HepG2 (cell line): ENCODE results near the gene BABAM1. TPM values are rescaled to one million over a fixed set of nuclear protein-coding genes. Genes with fewer than 3 reads are reported as not detected.

Experiments used
- ARID3A ChIP-seq: IDR thresholded peaks from 2 replicates; pipeline ENCODE4 v1.6.1; 2012; ENCODE audit warnings: low read depth, low read length, improper control_type of control experiment
- BRD4 ChIP-seq: sonication (generic); formaldehyde crosslinking; IDR thresholded peaks from 2 replicates; pipeline ENCODE4 v1.4.0; 2020; ENCODE audit warnings: missing genetic modification reagents
- ERF ChIP-seq: IDR thresholded peaks from 2 replicates; pipeline ENCODE4 v1.6.1; 2018; ENCODE audit warnings: missing biosample characterization, missing genetic modification reagents
- IKZF1 ChIP-seq: fragments of 450-650 bp; IDR thresholded peaks from 2 replicates; pipeline ENCODE4 v1.7.1; 2016
- KAT7 ChIP-seq: IDR thresholded peaks from 2 replicates; pipeline ENCODE4 v1.6.1; 2018; ENCODE audit warnings: borderline replicate concordance, missing compliant biosample characterization
- NFE2L1 ChIP-seq: sonication (generic); formaldehyde crosslinking; IDR thresholded peaks from 2 replicates; pipeline ENCODE4 v1.4.0; 2020; ENCODE audit warnings: missing genetic modification reagents, mild to moderate bottlenecking, borderline replicate concordance
- NFIC ChIP-seq: IDR thresholded peaks from 2 replicates; pipeline ENCODE4 v1.6.1; 2012; ENCODE audit warnings: mild to moderate bottlenecking, low read length, inconsistent platforms
- NFYB ChIP-seq: sonication (generic); formaldehyde crosslinking; IDR thresholded peaks from 2 replicates; pipeline ENCODE4 v1.4.0; 2020; ENCODE audit warnings: missing genetic modification reagents
- PCBP2 ChIP-seq: fragments of 200-400 bp; formaldehyde crosslinking; optimal IDR thresholded peaks from 2 replicates; pipeline ENCODE3; 2018; ENCODE audit warnings: low read length, low read depth; ENCODE audit not compliant: poor library complexity, severe bottlenecking
- PHF21A ChIP-seq: sonication (generic); formaldehyde crosslinking; IDR thresholded peaks from 2 replicates; pipeline ENCODE4 v1.5.0; 2020; ENCODE audit warnings: mild to moderate bottlenecking, missing genetic modification reagents
- SYNCRIP ChIP-seq: fragments of 200-400 bp; formaldehyde crosslinking; IDR thresholded peaks from 2 replicates; pipeline ENCODE4 v1.6.1; 2018; ENCODE audit warnings: mild to moderate bottlenecking, low read depth, low read length; ENCODE audit not compliant: insufficient read depth
- TCF12 ChIP-seq, 2 experiments: fragments of 450-650 bp in 1 of 2; sonication (generic) in 1 of 2; formaldehyde crosslinking in 1 of 2; IDR thresholded peaks; 2 replicates each; pipeline versions ENCODE4 v1.6.1 to v1.8.0; 2017 to 2022; ENCODE audit warnings: antibody characterized with exemption in 1 of 2, mild to moderate bottlenecking in 1 of 2, missing genetic modification reagents in 1 of 2, moderate library complexity in 1 of 2
- TSC22D2 ChIP-seq: sonication (generic); formaldehyde crosslinking; IDR thresholded peaks from 2 replicates; pipeline ENCODE4 v1.5.1; 2020; ENCODE audit warnings: missing genetic modification reagents, mild to moderate bottlenecking, borderline replicate concordance
- XRCC5 ChIP-seq: fragments of 200-400 bp; formaldehyde crosslinking; optimal IDR thresholded peaks from 2 replicates; pipeline ENCODE3; 2017; ENCODE audit warnings: mild to moderate bottlenecking, low read length
- ZNF335 ChIP-seq: sonication (generic); formaldehyde crosslinking; IDR thresholded peaks from 2 replicates; pipeline ENCODE4 v1.4.0; 2020; ENCODE audit warnings: missing genetic modification reagents
- ZNF607 ChIP-seq: sonication (generic); formaldehyde crosslinking; IDR thresholded peaks from 2 replicates; pipeline ENCODE4 v1.5.1; 2020; ENCODE audit warnings: missing genetic modification reagents, mild to moderate bottlenecking, borderline replicate concordance
- ZNF660 ChIP-seq: sonication (generic); formaldehyde crosslinking; IDR thresholded peaks from 2 replicates; pipeline ENCODE4 v1.5.1; 2020; ENCODE audit warnings: mild to moderate bottlenecking, low read depth, missing genetic modification reagents, borderline replicate concordance
- ZNF703 ChIP-seq: sonication (generic); formaldehyde crosslinking; IDR thresholded peaks from 2 replicates; pipeline ENCODE4 v1.5.1; 2020; ENCODE audit warnings: missing genetic modification reagents, mild to moderate bottlenecking, moderate library complexity, borderline replicate concordance
- ZSCAN29 ChIP-seq: sonication (generic); formaldehyde crosslinking; conservative IDR thresholded peaks from 2 replicates; pipeline ENCODE4 v1.4.0; 2020; ENCODE audit warnings: mild to moderate bottlenecking, missing genetic modification reagents
- polyA plus RNA-seq, 8 experiments: library from polyadenylated mRNA; depleted of rRNA in 3 of 8; stranded (reverse) in 7 of 8; unstranded in 1 of 8; fragments of >200 nt; fragmentation: Illumina TruSeq in 4 of 8; extraction: Trizol in 4 of 8; gene quantifications; 2 replicates each; pipeline versions ENCODE4 v1.2.1 to v1.2.3, GENCODE V29; 2011 to 2016; ENCODE audit warnings: low read depth in 4 of 8, missing spikeins in 1 of 8, mixed read lengths in 1 of 8; ENCODE audit not compliant: insufficient read depth in 1 of 8
- total RNA-seq, 5 experiments: library from RNA; depleted of rRNA; stranded (reverse); fragments of >200 nt; fragmentation: Illumina TruSeq; extraction: Trizol; gene quantifications; 2 replicates each; pipeline ENCODE4 v1.2.3, GENCODE V29; 2016; ENCODE audit warnings: low read depth in 1 of 5
- TF ChIP-seq, protein P1 (sequence below): sonication (generic); formaldehyde crosslinking; IDR thresholded peaks from 2 replicates; pipeline ENCODE4 v1.5.1; 2020; ENCODE audit warnings: missing genetic modification reagents, mild to moderate bottlenecking, borderline replicate concordance
- TF ChIP-seq, protein P2 (sequence below): sonication (generic); formaldehyde crosslinking; IDR thresholded peaks from 2 replicates; pipeline ENCODE4 v1.4.0; 2020; ENCODE audit warnings: missing genetic modification reagents, borderline replicate concordance
- TF ChIP-seq, protein P3 (sequence below): IDR thresholded peaks from 2 replicates; pipeline ENCODE4 v1.6.1; 2016; ENCODE audit warnings: mild to moderate bottlenecking, missing biosample characterization, missing genetic modification reagents

BABAM1 gene
- total and polyA plus RNA-seq, 2 of the 13 experiments (the other 11 are each of a cell fraction or from before 2014, with no cell fraction given), result 70.0 to 82.0 TPM

GRCh38 chr19:17248011-17248776, 19.0 kb upstream of the BABAM1 start (continued):
- TF ChIP-seq ARID3A (no peak), NFE2L1 (no peak), NFIC (peak; percentile 66; the same call in 1 of the 2 replicates), BRD4 (no peak), IKZF1 (no peak), SYNCRIP (no peak), ZNF660 (no peak), ZSCAN29 (peak; percentile 79; the same call in 1 of the 2 replicates), ZNF335 (CRISPR knock-in tag) (no peak), XRCC5 (peak; percentile 43), PHF21A (CRISPR knock-in tag) (peak; percentile 98), PCBP2 (no peak), KAT7 (CRISPR knock-in tag) (0 out of 2 replicates have a peak, but pooled peaks have one; percentile 53), NFYB (CRISPR knock-in tag) (no peak), TCF12 (IDR thresholded peaks at IDR 0.05) (no peak), TCF12 (CRISPR knock-in tag; IDR thresholded peaks at IDR 0.05) (peak; percentile 97), ERF (CRISPR knock-in tag) (peak; percentile 75), TSC22D2 (no peak), ZNF703 (CRISPR knock-in tag) (peak; percentile 98), ZNF607 (peak; percentile 59; the same call in 1 of the 2 replicates)
- TF ChIP-seq, protein P1, sequence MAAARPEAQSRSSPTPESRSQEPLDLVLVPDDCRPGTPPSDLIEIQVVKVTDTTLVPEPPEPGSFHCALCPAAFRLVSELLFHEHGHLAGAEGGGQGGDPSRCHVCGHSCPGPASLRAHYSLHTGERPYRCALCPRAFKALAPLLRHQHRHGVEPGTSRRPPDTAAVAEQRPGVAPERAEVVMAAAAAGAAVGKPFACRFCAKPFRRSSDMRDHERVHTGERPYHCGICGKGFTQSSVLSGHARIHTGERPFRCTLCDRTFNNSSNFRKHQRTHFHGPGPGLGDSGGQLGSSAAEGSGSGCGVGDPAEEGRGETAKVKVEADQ (CRISPR knock-in tag), result peak; percentile 64; the same call in 1 of the 2 replicates
- TF ChIP-seq, protein P2, sequence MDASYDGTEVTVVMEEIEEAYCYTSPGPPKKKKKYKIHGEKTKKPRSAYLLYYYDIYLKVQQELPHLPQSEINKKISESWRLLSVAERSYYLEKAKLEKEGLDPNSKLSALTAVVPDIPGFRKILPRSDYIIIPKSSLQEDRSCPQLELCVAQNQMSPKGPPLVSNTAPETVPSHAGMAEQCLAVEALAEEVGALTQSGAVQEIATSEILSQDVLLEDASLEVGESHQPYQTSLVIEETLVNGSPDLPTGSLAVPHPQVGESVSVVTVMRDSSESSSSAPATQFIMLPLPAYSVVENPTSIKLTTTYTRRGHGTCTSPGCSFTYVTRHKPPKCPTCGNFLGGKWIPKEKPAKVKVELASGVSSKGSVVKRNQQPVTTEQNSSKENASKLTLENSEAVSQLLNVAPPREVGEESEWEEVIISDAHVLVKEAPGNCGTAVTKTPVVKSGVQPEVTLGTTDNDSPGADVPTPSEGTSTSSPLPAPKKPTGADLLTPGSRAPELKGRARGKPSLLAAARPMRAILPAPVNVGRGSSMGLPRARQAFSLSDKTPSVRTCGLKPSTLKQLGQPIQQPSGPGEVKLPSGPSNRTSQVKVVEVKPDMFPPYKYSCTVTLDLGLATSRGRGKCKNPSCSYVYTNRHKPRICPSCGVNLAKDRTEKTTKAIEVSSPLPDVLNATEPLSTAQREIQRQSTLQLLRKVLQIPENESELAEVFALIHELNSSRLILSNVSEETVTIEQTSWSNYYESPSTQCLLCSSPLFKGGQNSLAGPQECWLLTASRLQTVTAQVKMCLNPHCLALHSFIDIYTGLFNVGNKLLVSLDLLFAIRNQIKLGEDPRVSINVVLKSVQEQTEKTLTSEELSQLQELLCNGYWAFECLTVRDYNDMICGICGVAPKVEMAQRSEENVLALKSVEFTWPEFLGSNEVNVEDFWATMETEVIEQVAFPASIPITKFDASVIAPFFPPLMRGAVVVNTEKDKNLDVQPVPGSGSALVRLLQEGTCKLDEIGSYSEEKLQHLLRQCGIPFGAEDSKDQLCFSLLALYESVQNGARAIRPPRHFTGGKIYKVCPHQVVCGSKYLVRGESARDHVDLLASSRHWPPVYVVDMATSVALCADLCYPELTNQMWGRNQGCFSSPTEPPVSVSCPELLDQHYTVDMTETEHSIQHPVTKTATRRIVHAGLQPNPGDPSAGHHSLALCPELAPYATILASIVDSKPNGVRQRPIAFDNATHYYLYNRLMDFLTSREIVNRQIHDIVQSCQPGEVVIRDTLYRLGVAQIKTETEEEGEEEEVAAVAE, result no peak
- TF ChIP-seq, protein P3, sequence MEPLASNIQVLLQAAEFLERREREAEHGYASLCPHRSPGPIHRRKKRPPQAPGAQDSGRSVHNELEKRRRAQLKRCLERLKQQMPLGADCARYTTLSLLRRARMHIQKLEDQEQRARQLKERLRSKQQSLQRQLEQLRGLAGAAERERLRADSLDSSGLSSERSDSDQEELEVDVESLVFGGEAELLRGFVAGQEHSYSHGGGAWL (CRISPR knock-in tag), result no peak
